ENCODE measurements around the gene DCLK1. TPM values are rescaled to one million over a fixed set of nuclear protein-coding genes. Genes with fewer than 3 reads are reported as not detected.

The DCLK1 gene
- total and polyA plus RNA-seq, 7 donors = 1.2 to 64.8 (median 10.2) TPM

- intact Hi-C loops (cut with DNase I) = no loop called here
- TF ChIP-seq POLR2AphosphoS5 (IDR thresholded peaks at IDR 0.05) = no peak
- TF ChIP-seq CTCF (IDR thresholded peaks at IDR 0.05) = no peak
- TF ChIP-seq EP300 (IDR thresholded peaks at IDR 0.05) = no peak
- no peak for TF ChIP-seq POLR2A (IDR thresholded peaks at IDR 0.05)
- Histone ChIP-seq H3K4me1 (peaks cover 0 to 5% (median 0%) of the 10 kb centered on the region in 4 donors), H3K9me3 (no peaks in the 10 kb centered on the region), H3K36me3 (no peaks in the 10 kb centered on the region), H3K27ac (no peak overlapping the region), H3K27me3 (no peaks in the 10 kb centered on the region), H3K4me3 (no peak overlapping the region)
- no peak for DNase-seq
- 67 to 83% methylated on average over 6 of the region's 6 CpGs for WGBS, 2 donors
Measured at GRCh38 chr13:35892837-35893814, 238.1 kb downstream of the DCLK1 start.

GRCh38 chr13:35891507-35892441, 239.4 kb downstream of the DCLK1 start:
- intact Hi-C loops (cut with DNase I) = no loop called here
- Histone ChIP-seq H3K27me3 (no peaks in the 10 kb centered on the region), H3K36me3 (no peaks in the 10 kb centered on the region), H3K4me1 (peaks cover 0 to 11% (median 0%) of the 10 kb centered on the region in 4 donors), H3K9me3 (no peaks in the 10 kb centered on the region), H3K27ac (no peak overlapping the region), H3K4me3 (no peak overlapping the region)
- DNase-seq = no peak
- 78 to 81% methylated on average over 12 of the region's 12 CpGs for WGBS, 2 donors
- TF ChIP-seq CTCF (IDR thresholded peaks at IDR 0.05) (no peak), POLR2AphosphoS5 (IDR thresholded peaks at IDR 0.05) (no peak), EP300 (IDR thresholded peaks at IDR 0.05) (no peak), POLR2A (IDR thresholded peaks at IDR 0.05) (no peak)

- H3K4me3 ChIP-seq = no peak overlapping the region
- intact Hi-C loops (cut with DNase I) = no loop called here
- 82 to 86% methylated on average over 2 of the region's 2 CpGs for WGBS, 2 donors
- H3K4me1 ChIP-seq = peaks cover 0 to 11% (median 0%) of the 10 kb centered on the region in 4 donors
- no peaks in the 10 kb centered on the region for H3K9me3 ChIP-seq
- H3K27me3 ChIP-seq = no peaks in the 10 kb centered on the region
- no peak for DNase-seq
- no peak overlapping the region for H3K27ac ChIP-seq
- TF ChIP-seq CTCF (IDR thresholded peaks at IDR 0.05) (no peak), POLR2AphosphoS5 (IDR thresholded peaks at IDR 0.05) (no peak), POLR2A (IDR thresholded peaks at IDR 0.05) (no peak), EP300 (IDR thresholded peaks at IDR 0.05) (no peak)
- no peaks in the 10 kb centered on the region for H3K36me3 ChIP-seq
Measured at GRCh38 chr13:35889560-35889959, 241.6 kb downstream of the DCLK1 start.

- no peak overlapping the region for H3K4me3 ChIP-seq
- H3K27me3 ChIP-seq = no peaks in the 10 kb centered on the region
- peaks cover 0 to 11% (median 0%) of the 10 kb centered on the region in 4 donors for H3K4me1 ChIP-seq
- H3K27ac ChIP-seq = no peak overlapping the region
- no peak for TF ChIP-seq POLR2A (IDR thresholded peaks at IDR 0.05)
- no peak for TF ChIP-seq POLR2AphosphoS5 (IDR thresholded peaks at IDR 0.05)
- no peak for TF ChIP-seq CTCF (IDR thresholded peaks at IDR 0.05)
- no peak for TF ChIP-seq EP300 (IDR thresholded peaks at IDR 0.05)
- intact Hi-C loops (cut with DNase I) = no loop called here
- WGBS, 2 donors = 15 to 47% methylated on average over 2 of the region's 2 CpGs
- H3K36me3 ChIP-seq = no peaks in the 10 kb centered on the region
- no peak for DNase-seq
- no peaks in the 10 kb centered on the region for H3K9me3 ChIP-seq
Measured at GRCh38 chr13:35888981-35889380, 242.2 kb downstream of the DCLK1 start.
